GM12878 (cell line): Measurements from ENCODE around the gene ZSWIM3. TPM values are rescaled to one million over a fixed set of nuclear protein-coding genes. Genes with fewer than 3 reads are reported as not detected.

Experiments used
- DPF2 ChIP-seq: fragments of 450-650 bp; IDR thresholded peaks from 2 replicates; pipeline ENCODE4 v1.6.1; 2017; ENCODE audit warnings: mild to moderate bottlenecking
- EED ChIP-seq: sonication (generic); IDR thresholded peaks from 2 replicates; pipeline ENCODE4 v1.6.1; 2016; ENCODE audit warnings: antibody characterized with exemption, low read depth
- GABPA ChIP-seq: IDR thresholded peaks from 2 replicates; pipeline ENCODE4 v1.6.1; 2014; ENCODE audit warnings: antibody characterized with exemption, low read depth, mild to moderate bottlenecking, inconsistent platforms
- HDGF ChIP-seq: fragments of 450-650 bp; IDR thresholded peaks from 2 replicates; pipeline ENCODE4 v1.6.1; 2016; ENCODE audit warnings: antibody characterized with exemption
- IKZF1 ChIP-seq: fragments of 450-650 bp; conservative IDR thresholded peaks from 2 replicates; pipeline ENCODE4 v1.6.1; 2017; ENCODE audit warnings: antibody characterized with exemption, mild to moderate bottlenecking
- MEF2B ChIP-seq: fragments of 450-650 bp; IDR thresholded peaks from 2 replicates; pipeline ENCODE4 v1.6.1; 2018; ENCODE audit warnings: mild to moderate bottlenecking, moderate library complexity; ENCODE audit not compliant: partially characterized antibody, poor library complexity, severe bottlenecking
- MXI1 ChIP-seq: fragments of 150-350 bp; IDR thresholded peaks from 2 replicates; pipeline ENCODE4 v1.6.1; 2011; ENCODE audit warnings: low read depth, mild to moderate bottlenecking, inconsistent platforms, low read length, improper control_type of control experiment
- RELB ChIP-seq: fragments of 450-650 bp; IDR thresholded peaks from 2 replicates; pipeline ENCODE4 v1.6.1; 2017; ENCODE audit warnings: low read depth, mild to moderate bottlenecking, moderate library complexity
- SMAD1 ChIP-seq: fragments of 450-650 bp; IDR thresholded peaks from 2 replicates; pipeline ENCODE4 v1.6.1; 2018; ENCODE audit warnings: mild to moderate bottlenecking, low read depth; ENCODE audit not compliant: partially characterized antibody
- SUZ12 ChIP-seq: fragments of 200-600 bp; sonication (generic); IDR thresholded peaks from one replicate; pipeline ENCODE4 v1.6.1; 2018; ENCODE audit warnings: antibody characterized with exemption, mild to moderate bottlenecking; ENCODE audit not compliant: unreplicated experiment
- WRNIP1 ChIP-seq: IDR thresholded peaks from 2 replicates; pipeline ENCODE4 v1.6.1; 2011; ENCODE audit warnings: low read depth, low read length, improper control_type of control experiment, borderline replicate concordance
- ZBTB4 ChIP-seq: fragments of 450-650 bp; formaldehyde crosslinking; IDR thresholded peaks from 2 replicates; pipeline ENCODE4 v1.4.0; 2022; ENCODE audit warnings: mild to moderate bottlenecking, moderate library complexity
- ZNF274 ChIP-seq: IDR thresholded peaks from one replicate; pipeline ENCODE4 v1.8.0; 2011; ENCODE audit not compliant: insufficient read length, insufficient read depth
- ZNF687 ChIP-seq: fragments of 450-650 bp; IDR thresholded peaks from 2 replicates; pipeline ENCODE4 v1.6.1; 2017; ENCODE audit warnings: mild to moderate bottlenecking, moderate library complexity
- polyA plus RNA-seq, 11 experiments: library from polyadenylated mRNA; depleted of rRNA in 4 of 11; unstranded in 6 of 11; stranded (reverse) in 5 of 11; fragments of >200 nt; fragmentation: Nextera tagmentation in 4 of 11; fragmentation: Illumina TruSeq in 1 of 11; extraction: Ambion mirVana in 4 of 11; extraction: Trizol in 1 of 11; gene quantifications; 1 replicate in 1 of 11; 2 replicates in 10 of 11; pipeline versions ENCODE4 v1.2.1 to v1.2.3, GENCODE V29; 2011 to 2016; ENCODE audit warnings: inconsistent platforms in 2 of 11, missing spikeins in 2 of 11, low read depth in 1 of 11
- total RNA-seq, 4 experiments: library from RNA; depleted of rRNA in 3 of 4; stranded (reverse); fragments of >200 nt in 3 of 4; fragmentation: Illumina TruSeq in 1 of 4; extraction: Trizol in 1 of 4; gene quantifications; 2 replicates each; pipeline versions ENCODE4 v1.2.1 to v1.2.3, GENCODE V29; 2013 to 2021
- TF ChIP-seq, protein P1 (sequence below): fragments of 450-650 bp; IDR thresholded peaks from 2 replicates; pipeline ENCODE4 v1.6.1; 2018; ENCODE audit warnings: borderline replicate concordance, mild to moderate bottlenecking; ENCODE audit not compliant: partially characterized antibody

ZSWIM3 gene
- total and polyA plus RNA-seq, 10 of the 15 experiments (the other 5 are each of a cell fraction or from before 2014, with no cell fraction given), result 1.6 to 5.1 (median 4.2) TPM

DNA sequence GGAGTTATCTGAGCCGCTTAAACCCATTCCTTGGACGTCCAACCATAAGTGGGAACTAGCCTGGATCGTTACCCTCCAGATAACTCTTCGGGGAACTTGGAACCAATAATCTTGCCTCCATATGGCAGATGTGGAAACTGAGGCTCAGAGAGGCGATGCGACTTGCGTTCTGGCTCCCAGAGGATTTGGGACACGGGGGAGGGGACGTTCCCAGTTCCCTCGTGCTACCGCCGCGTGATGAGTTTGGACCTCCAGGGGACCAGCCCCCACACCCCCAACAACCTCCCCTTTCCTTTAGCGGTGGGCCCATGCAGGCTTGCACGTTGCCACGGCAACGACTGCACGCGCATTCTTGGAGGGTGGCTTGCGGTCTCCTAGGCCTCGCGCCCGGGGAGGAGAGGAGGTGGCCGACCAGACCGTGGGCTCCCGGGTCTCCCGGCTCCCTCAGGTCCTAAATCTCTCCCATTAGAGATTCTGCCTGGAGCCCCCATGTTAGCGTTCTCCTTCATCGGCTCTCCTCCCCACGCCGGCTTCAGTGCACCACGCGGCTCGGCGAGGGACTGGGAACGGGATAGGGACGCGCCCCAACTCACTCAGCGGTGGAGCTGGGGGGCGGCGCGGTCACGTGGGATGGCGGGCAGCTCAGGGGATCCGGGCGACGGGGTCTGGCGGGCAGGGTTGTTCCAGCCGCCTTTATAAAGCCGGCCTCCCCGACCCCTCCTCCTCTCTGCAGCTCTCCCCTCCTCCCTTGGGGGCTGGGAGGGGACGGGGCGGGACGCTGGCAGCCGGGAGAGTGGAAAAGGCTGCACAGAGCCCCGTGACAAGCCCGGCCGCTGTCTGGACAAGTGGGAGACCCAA lies 54.3 kb downstream of the ZSWIM3 start, which contains the start of gene PLTP (continued):
- TF ChIP-seq ZBTB4 (CRISPR knock-in tag) (0 out of 2 replicates have a peak, but pooled peaks have one; percentile 16), EED (no peak), SMAD1 (no peak), HDGF (no peak), SUZ12 (no peak), RELB (no peak), MXI1 (peak; percentile 64), IKZF1 (0 out of 2 replicates have a peak, but pooled peaks have one; percentile 37), DPF2 (no peak), MEF2B (no peak), WRNIP1 (no peak), ZNF687 (peak; percentile 37; the same call in 1 of the 2 replicates), GABPA (no peak), ZNF274 (no peak)
- TF ChIP-seq, protein P1, sequence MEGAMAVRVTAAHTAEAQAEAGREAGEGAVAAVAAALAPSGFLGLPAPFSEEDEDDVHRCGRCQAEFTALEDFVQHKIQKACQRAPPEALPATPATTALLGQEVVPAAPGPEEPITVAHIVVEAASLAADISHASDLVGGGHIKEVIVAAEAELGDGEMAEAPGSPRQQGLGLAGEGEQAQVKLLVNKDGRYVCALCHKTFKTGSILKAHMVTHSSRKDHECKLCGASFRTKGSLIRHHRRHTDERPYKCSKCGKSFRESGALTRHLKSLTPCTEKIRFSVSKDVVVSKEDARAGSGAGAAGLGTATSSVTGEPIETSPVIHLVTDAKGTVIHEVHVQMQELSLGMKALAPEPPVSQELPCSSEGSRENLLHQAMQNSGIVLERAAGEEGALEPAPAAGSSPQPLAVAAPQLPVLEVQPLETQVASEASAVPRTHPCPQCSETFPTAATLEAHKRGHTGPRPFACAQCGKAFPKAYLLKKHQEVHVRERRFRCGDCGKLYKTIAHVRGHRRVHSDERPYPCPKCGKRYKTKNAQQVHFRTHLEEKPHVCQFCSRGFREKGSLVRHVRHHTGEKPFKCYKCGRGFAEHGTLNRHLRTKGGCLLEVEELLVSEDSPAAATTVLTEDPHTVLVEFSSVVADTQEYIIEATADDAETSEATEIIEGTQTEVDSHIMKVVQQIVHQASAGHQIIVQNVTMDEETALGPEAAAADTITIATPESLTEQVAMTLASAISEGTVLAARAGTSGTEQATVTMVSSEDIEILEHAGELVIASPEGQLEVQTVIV, result no peak
